Right lobe of liver (tissue), 4 donors: ENCODE measurements around the gene PKD2L1.

Experiments used
- CTCF ChIP-seq, 4 donors: fragments of 200-600 bp in 3 of 4; fragments of 450-650 bp in 1 of 4; IDR thresholded peaks; one replicate each; pipeline versions ENCODE4 v1.5.1 to v1.8.0; 2016 to 2022; ENCODE audit warnings: antibody characterized with exemption in 4 of 4, mild to moderate bottlenecking in 2 of 4
- POLR2A ChIP-seq: fragments of 450-650 bp; IDR thresholded peaks from one replicate; pipeline ENCODE4 v1.6.1; 2017; ENCODE audit warnings: antibody characterized with exemption, mild to moderate bottlenecking
- donor health status: DM: no; HTN: no; CAD: no.
- donor health status: DM: no; HTN: no; CAD: no.
- donor health status: DM: no; HTN: yes; CAD: no.

- peak; percentile 57 to 66 (median 62) for TF ChIP-seq CTCF (IDR thresholded peaks at IDR 0.05)
- no peak for TF ChIP-seq POLR2A
These were observed 12.1 kb upstream of the PKD2L1 start for GRCh38 chr10:100341953-100342626.
